B cell (primary cell): ENCODE data around the gene TADA3. TPM values are rescaled to one million over a fixed set of nuclear protein-coding genes. Genes with fewer than 3 reads are reported as not detected.

Experiments used
- ATAC-seq: fragments of 200-7000 bp; cut with Tn5 transposase; one replicate; pipeline ENCODE4 v1.10.0; 2021; ENCODE audit warnings: low read depth, mild to moderate bottlenecking, moderate number of reproducible peaks, moderate library complexity
- CTCF ChIA-PET: fragments of 350-600 bp; sonication (Branson Sonifier 250); formaldehyde crosslinking; loops from one replicate; lab custom pipeline; 2021; ENCODE audit warnings: antibody characterized with exemption, inconsistent platforms; lab: Charles Lee
- POLR2A ChIA-PET: fragments of 350-600 bp; sonication (Branson Sonifier 250); formaldehyde crosslinking; loops from one replicate; lab custom pipeline; 2021; ENCODE audit warnings: antibody characterized with exemption; lab: Charles Lee
- DNase-seq: peaks from one replicate; pipeline ENCODE4 v3.0.0; 2013
- H2AFZ ChIP-seq: 2 replicates; pipeline ENCODE4 v1.6.1; 2012; ENCODE audit warnings: mild to moderate bottlenecking, low read depth, low read length; ENCODE audit not compliant: insufficient read depth, poor library complexity, severe bottlenecking
- H3K27ac ChIP-seq, 2 donors: 1 replicate in 1 of 2; 2 replicates in 1 of 2; pipeline ENCODE4 v1.5.1; 2012 to 2013; ENCODE audit warnings: low read length in 2 of 2, mild to moderate bottlenecking in 2 of 2, moderate library complexity in 1 of 2
- H3K27me3 ChIP-seq, 4 experiments: fragments of 200-600 bp in 1 of 4; sonication (generic) in 1 of 4; replicated peaks in 1 of 4; 1 replicate in 2 of 4; 2 replicates in 2 of 4; pipeline versions ENCODE4 v1.6.1 to v1.7.0; 2013 to 2016; ENCODE audit warnings: low read length in 3 of 4, mild to moderate bottlenecking in 2 of 4, mixed read lengths in 1 of 4, moderate library complexity in 1 of 4; ENCODE audit not compliant: insufficient read depth in 4 of 4, control insufficient read depth in 3 of 4; ENCODE audit errors: control extremely low read depth in 1 of 4
- H3K36me3 ChIP-seq, 2 experiments: replicated peaks in 1 of 2; 1 replicate in 1 of 2; 2 replicates in 1 of 2; pipeline versions ENCODE4 v1.6.1 to v1.7.1; 2013; ENCODE audit warnings: low read length in 1 of 2; ENCODE audit not compliant: insufficient read depth in 2 of 2, control insufficient read depth in 1 of 2; ENCODE audit errors: control extremely low read depth in 1 of 2, extremely low read depth in 1 of 2
- H3K4me1 ChIP-seq, 2 donors: fragments of 200-600 bp in 1 of 2; sonication (generic) in 1 of 2; 1 replicate in 1 of 2; 2 replicates in 1 of 2; pipeline versions ENCODE4 v1.5.1 to v1.6.1; 2013 to 2017; ENCODE audit warnings: low read length in 2 of 2; ENCODE audit not compliant: control insufficient read depth in 2 of 2, insufficient read depth in 2 of 2
- H3K4me2 ChIP-seq: replicated peaks from 2 replicates; pipeline ENCODE3; 2012; ENCODE audit warnings: mild to moderate bottlenecking, low read depth, low read length; ENCODE audit not compliant: poor library complexity, severe bottlenecking
- H3K4me3 ChIP-seq, 5 experiments: fragments of 200-600 bp in 1 of 5; sonication (generic) in 1 of 5; 1 replicate in 3 of 5; 2 replicates in 2 of 5; pipeline versions ENCODE4 v1.5.1 to v1.7.0; 2011 to 2016; ENCODE audit warnings: low read length in 4 of 5, mild to moderate bottlenecking in 4 of 5, low read depth in 2 of 5, control low read depth in 1 of 5, moderate library complexity in 1 of 5; ENCODE audit not compliant: insufficient read depth in 1 of 5; ENCODE audit errors: control extremely low read depth in 1 of 5, extremely low read depth in 1 of 5
- H3K79me2 ChIP-seq: fragments of 200-600 bp; sonication (generic); one replicate; pipeline ENCODE4 v1.6.0; 2016; ENCODE audit warnings: low read length; ENCODE audit not compliant: control insufficient read depth, insufficient read depth
- H3K9ac ChIP-seq: fragments of 200-600 bp; sonication (generic); 2 replicates; pipeline ENCODE4 v1.6.1; 2017; ENCODE audit warnings: mild to moderate bottlenecking, low read length, moderate library complexity
- H3K9me3 ChIP-seq, 3 donors: one replicate each; pipeline versions ENCODE4 v1.6.1 to v1.7.1; 2013; ENCODE audit warnings: low read length in 2 of 3; ENCODE audit not compliant: control insufficient read depth in 2 of 3, insufficient read depth in 1 of 3; ENCODE audit errors: control extremely low read depth in 1 of 3
- H4K20me1 ChIP-seq: 2 replicates; pipeline ENCODE4 v1.6.0; 2012; ENCODE audit warnings: mild to moderate bottlenecking, low read length; ENCODE audit not compliant: insufficient read depth, control insufficient read depth, poor library complexity, severe bottlenecking
- H3K27ac Mint-ChIP-seq: one replicate; pipeline ENCODE4 v1.8.0; 2021; ENCODE audit warnings: mixed read lengths
- H3K27me3 Mint-ChIP-seq: one replicate; pipeline ENCODE4 v1.8.0; 2021; ENCODE audit warnings: mixed read lengths
- H3K4me1 Mint-ChIP-seq: one replicate; pipeline ENCODE4 v1.8.0; 2021; ENCODE audit warnings: mixed read lengths
- H3K4me3 Mint-ChIP-seq: one replicate; pipeline ENCODE4 v1.8.0; 2021; ENCODE audit warnings: mixed read lengths
- H3K9me3 Mint-ChIP-seq: one replicate; pipeline ENCODE4 v1.8.0; 2022; ENCODE audit warnings: mixed read lengths; ENCODE audit not compliant: insufficient read depth
- CTCF ChIP-seq: fragments of 200-600 bp; IDR thresholded peaks from one replicate; pipeline ENCODE4 v1.8.0; 2022; ENCODE audit warnings: antibody characterized with exemption, mild to moderate bottlenecking
- EZH2 ChIP-seq: IDR thresholded peaks from 2 replicates; pipeline ENCODE4 v1.6.1; 2012; ENCODE audit warnings: borderline replicate concordance, low read depth, mild to moderate bottlenecking, moderate library complexity, low read length; ENCODE audit not compliant: insufficient read depth, poor library complexity, severe bottlenecking
- WGBS: methylation state at CpG from one replicate; pipeline ENCODE4 v1.1.5; 2013; ENCODE audit warnings: missing lambda C conversion rate; ENCODE audit not compliant: insufficient coverage; 5-methylcytosine and 5-hydroxymethylcytosine counted together
- intact Hi-C: fragments of 100-400 bp; cut with micrococcal nuclease; formaldehyde crosslinking; loops from one replicate; pipeline ENCODE4 v1.10.0; 2022
- polyA plus RNA-seq: library from polyadenylated mRNA; depleted of rRNA; stranded (reverse); fragments of >200 nt; gene quantifications from 2 replicates; pipeline ENCODE4 v1.2.3, GENCODE V29; 2012
- total RNA-seq, 2 donors: library from RNA; stranded (reverse); fragments of 120-200 nt in 1 of 2; gene quantifications; 1 replicate in 1 of 2; 2 replicates in 1 of 2; pipeline versions ENCODE4 v1.2.3 to v1.2.4, GENCODE V29; 2013 to 2022

Gene TADA3
- total and polyA plus RNA-seq, 2 donors (not counting 1 experiment from before 2014, with no cell fraction given): 45.4 to 45.6 TPM

GRCh38 chr3:9781978-9782603, 10.2 kb downstream of the TADA3 start:
- Mint-ChIP-seq H3K4me3 (peak overlapping the region; percentile 61), H3K27me3 (no peaks in the 10 kb centered on the region), H3K27ac (peak overlapping the region; percentile 83), H3K9me3 (no peaks in the 10 kb centered on the region), H3K4me1 (peaks cover 54% of the 10 kb centered on the region)
- Histone ChIP-seq H4K20me1 (no peaks in the 10 kb centered on the region), H3K4me1 (peaks cover 51 to 58% of the 10 kb centered on the region in 2 donors), H3K9ac (peak overlapping the region; percentile 37), H3K79me2 (peaks cover 14% of the 10 kb centered on the region), H3K27ac (peak overlapping the region; percentile 22 to 61), H3K4me3 (peak overlapping the region in 1 of 5 experiments; percentile 18), H3K9me3 (no peaks in the 10 kb centered on the region), H3K4me2 (peak overlapping the region; percentile 59), H3K36me3 (peaks cover 2 to 39% of the 10 kb centered on the region in 2 experiments), H3K27me3 (no peaks in the 10 kb centered on the region), H2AFZ (no peak overlapping the region)
- intact Hi-C loops: loop anchor here (1.0 to 5.0 kb wide), 2 partner anchors 62 to 245 kb away; partner anchors contain the start of genes FANCD2 and RPUSD3
- ChIA-PET POLR2A (interaction anchor here (0.5 to 3.7 kb wide), 7 partner anchors 11 to 387 kb away, joined by 4 to 18 read pairs (median 7); partner anchors contain the start of genes ARPC4, EMC3, OGG1 and RPUSD3), CTCF (interaction anchor here (0.6 to 4.6 kb wide), 21 partner anchors 9 to 957 kb away, joined by 3 to 25 read pairs (median 4); partner anchors contain the start of genes ARPC4, EMC3, OGG1 and TADA3)
- no peak for TF ChIP-seq CTCF
- TF ChIP-seq EZH2: no peak
- no peak for ATAC-seq
- no peak for DNase-seq
- 33% methylated on average over 3 of the region's 3 CpGs for WGBS

- H3K36me3 ChIP-seq: peaks cover 2 to 33% of the 10 kb centered on the region in 2 experiments
- Mint-ChIP-seq H3K4me3 (peak overlapping the region; percentile 18), H3K9me3 (no peaks in the 10 kb centered on the region), H3K27me3 (no peaks in the 10 kb centered on the region), H3K27ac (peak overlapping the region; percentile 64), H3K4me1 (peaks cover 55% of the 10 kb centered on the region)
- no peak for DNase-seq
- peaks cover 51 to 59% of the 10 kb centered on the region in 2 donors for H3K4me1 ChIP-seq
- H3K27ac ChIP-seq: peak overlapping the region; percentile 22 to 61
- CTCF ChIA-PET: interaction anchor here (0.6 to 4.6 kb wide), 19 partner anchors 9 to 957 kb away, joined by 3 to 25 read pairs (median 3); partner anchors contain the start of genes ARPC4, EMC3, OGG1 and TADA3
- peaks cover 10% of the 10 kb centered on the region for H3K79me2 ChIP-seq
- H3K4me3 ChIP-seq: no peak overlapping the region
- H3K4me2 ChIP-seq: peak overlapping the region; percentile 59
- 57% methylated on average over 1 of the region's 1 CpG for WGBS
- intact Hi-C loops: loop anchor here (5.0 kb wide), 1 partner anchor 246 kb away; the partner anchor contains the start of gene FANCD2
- no peaks in the 10 kb centered on the region for H3K27me3 ChIP-seq
- H2AFZ ChIP-seq: no peak overlapping the region
- H4K20me1 ChIP-seq: no peaks in the 10 kb centered on the region
- POLR2A ChIA-PET: interaction anchor here (0.5 to 3.7 kb wide), 8 partner anchors 11 to 387 kb away, joined by 4 to 18 read pairs (median 6); partner anchors contain the start of genes ARPC4, EMC3, OGG1 and RPUSD3
- ATAC-seq: no peak
- H3K9me3 ChIP-seq: no peaks in the 10 kb centered on the region
- H3K9ac ChIP-seq: peak overlapping the region; percentile 28
- no peak for TF ChIP-seq CTCF
- no peak for TF ChIP-seq EZH2
These were observed 10.7 kb downstream of the TADA3 start for GRCh38 chr3:9781551-9781950.
